ENCODE data around the gene ALDH1L2. TPM values are rescaled to one million over a fixed set of nuclear protein-coding genes. Genes with fewer than 3 reads are reported as not detected.

The ALDH1L2 gene
- total RNA-seq, 1 experiment from 2014 or later, result 7.7 TPM

DNA sequence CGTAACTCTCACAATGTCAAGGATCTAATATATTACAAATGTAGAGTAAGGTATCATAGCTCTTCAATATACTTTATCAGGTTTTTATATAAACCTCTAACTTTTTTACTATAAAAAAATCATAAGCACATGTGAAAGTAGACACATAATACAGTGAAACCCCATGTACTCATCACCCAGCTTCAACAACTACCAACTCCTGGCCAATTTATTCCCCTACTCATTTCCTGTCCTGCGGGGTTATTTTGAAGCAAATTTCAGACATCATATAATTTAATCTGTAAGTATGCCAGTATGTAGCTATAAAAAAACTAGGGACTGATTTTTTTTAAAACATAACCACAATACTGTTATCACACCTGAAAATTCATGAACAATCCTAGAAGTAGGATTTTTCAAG is 50.4 kb downstream of the ALDH1L2 start:
- H3K9me3 Mint-ChIP-seq, result no peaks in the 10 kb centered on the region
- TF ChIP-seq ATF3 (CRISPR knock-in tag; conservative IDR thresholded peaks at IDR 0.05) (no peak), JUN (CRISPR knock-in tag; IDR thresholded peaks at IDR 0.05) (no peak), JAZF1 (CRISPR knock-in tag; IDR thresholded peaks at IDR 0.05) (no peak), ZNF317 (CRISPR knock-in tag; IDR thresholded peaks at IDR 0.05; ENCODE audit: borderline replicate concordance, low read depth) (no peak), ZNF671 (CRISPR knock-in tag; IDR thresholded peaks at IDR 0.05) (no peak), SMAD4 (CRISPR knock-in tag; IDR thresholded peaks at IDR 0.05) (no peak), ZBTB43 (CRISPR knock-in tag; IDR thresholded peaks at IDR 0.05) (no peak), ESRRA (CRISPR knock-in tag; IDR thresholded peaks at IDR 0.05; ENCODE audit: borderline replicate concordance) (no peak), NFATC4 (CRISPR knock-in tag; IDR thresholded peaks at IDR 0.05) (no peak), MYBL2 (CRISPR knock-in tag; IDR thresholded peaks at IDR 0.05) (no peak), TP53 (CRISPR knock-in tag; IDR thresholded peaks at IDR 0.05) (no peak)
- TF ChIP-seq, protein P1, sequence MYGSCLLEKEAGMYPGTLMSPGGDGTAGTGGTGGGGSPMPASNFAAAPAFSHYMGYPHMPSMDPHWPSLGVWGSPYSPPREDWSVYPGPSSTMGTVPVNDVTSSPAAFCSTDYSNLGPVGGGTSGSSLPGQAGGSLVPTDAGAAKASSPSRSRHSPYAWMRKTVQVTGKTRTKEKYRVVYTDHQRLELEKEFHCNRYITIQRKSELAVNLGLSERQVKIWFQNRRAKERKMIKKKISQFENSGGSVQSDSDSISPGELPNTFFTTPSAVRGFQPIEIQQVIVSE (CRISPR knock-in tag; IDR thresholded peaks at IDR 0.05; ENCODE audit: borderline replicate concordance), result no peak
- TF ChIP-seq, protein P2, sequence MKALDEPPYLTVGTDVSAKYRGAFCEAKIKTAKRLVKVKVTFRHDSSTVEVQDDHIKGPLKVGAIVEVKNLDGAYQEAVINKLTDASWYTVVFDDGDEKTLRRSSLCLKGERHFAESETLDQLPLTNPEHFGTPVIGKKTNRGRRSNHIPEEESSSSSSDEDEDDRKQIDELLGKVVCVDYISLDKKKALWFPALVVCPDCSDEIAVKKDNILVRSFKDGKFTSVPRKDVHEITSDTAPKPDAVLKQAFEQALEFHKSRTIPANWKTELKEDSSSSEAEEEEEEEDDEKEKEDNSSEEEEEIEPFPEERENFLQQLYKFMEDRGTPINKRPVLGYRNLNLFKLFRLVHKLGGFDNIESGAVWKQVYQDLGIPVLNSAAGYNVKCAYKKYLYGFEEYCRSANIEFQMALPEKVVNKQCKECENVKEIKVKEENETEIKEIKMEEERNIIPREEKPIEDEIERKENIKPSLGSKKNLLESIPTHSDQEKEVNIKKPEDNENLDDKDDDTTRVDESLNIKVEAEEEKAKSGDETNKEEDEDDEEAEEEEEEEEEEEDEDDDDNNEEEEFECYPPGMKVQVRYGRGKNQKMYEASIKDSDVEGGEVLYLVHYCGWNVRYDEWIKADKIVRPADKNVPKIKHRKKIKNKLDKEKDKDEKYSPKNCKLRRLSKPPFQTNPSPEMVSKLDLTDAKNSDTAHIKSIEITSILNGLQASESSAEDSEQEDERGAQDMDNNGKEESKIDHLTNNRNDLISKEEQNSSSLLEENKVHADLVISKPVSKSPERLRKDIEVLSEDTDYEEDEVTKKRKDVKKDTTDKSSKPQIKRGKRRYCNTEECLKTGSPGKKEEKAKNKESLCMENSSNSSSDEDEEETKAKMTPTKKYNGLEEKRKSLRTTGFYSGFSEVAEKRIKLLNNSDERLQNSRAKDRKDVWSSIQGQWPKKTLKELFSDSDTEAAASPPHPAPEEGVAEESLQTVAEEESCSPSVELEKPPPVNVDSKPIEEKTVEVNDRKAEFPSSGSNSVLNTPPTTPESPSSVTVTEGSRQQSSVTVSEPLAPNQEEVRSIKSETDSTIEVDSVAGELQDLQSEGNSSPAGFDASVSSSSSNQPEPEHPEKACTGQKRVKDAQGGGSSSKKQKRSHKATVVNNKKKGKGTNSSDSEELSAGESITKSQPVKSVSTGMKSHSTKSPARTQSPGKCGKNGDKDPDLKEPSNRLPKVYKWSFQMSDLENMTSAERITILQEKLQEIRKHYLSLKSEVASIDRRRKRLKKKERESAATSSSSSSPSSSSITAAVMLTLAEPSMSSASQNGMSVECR (CRISPR knock-in tag; IDR thresholded peaks at IDR 0.05; ENCODE audit: borderline replicate concordance), result no peak
- TF ChIP-seq, protein P3, sequence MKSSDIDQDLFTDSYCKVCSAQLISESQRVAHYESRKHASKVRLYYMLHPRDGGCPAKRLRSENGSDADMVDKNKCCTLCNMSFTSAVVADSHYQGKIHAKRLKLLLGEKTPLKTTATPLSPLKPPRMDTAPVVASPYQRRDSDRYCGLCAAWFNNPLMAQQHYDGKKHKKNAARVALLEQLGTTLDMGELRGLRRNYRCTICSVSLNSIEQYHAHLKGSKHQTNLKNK (CRISPR knock-in tag; IDR thresholded peaks at IDR 0.05), result no peak
- no peak for ATAC-seq
- ChIA-PET POLR2A (no interaction called here), CTCF (no interaction called here)
- H3K4me3 Mint-ChIP-seq, result no peak overlapping the region
- DNase-seq (ENCODE audit: low spot score), result no peak
- H3K36me3 Mint-ChIP-seq, result peaks cover 3% of the 10 kb centered on the region
- no peak overlapping the region for H3K27ac Mint-ChIP-seq
- H3K4me1 Mint-ChIP-seq, result no peaks in the 10 kb centered on the region
- no peaks in the 10 kb centered on the region for H3K27me3 Mint-ChIP-seq (ENCODE audit: low read depth)

- Mint-ChIP-seq H3K4me1 (no peaks in the 10 kb centered on the region), H3K4me3 (no peak overlapping the region), H3K27me3 (ENCODE audit: low read depth) (no peaks in the 10 kb centered on the region), H3K27ac (no peak overlapping the region), H3K9me3 (no peaks in the 10 kb centered on the region), H3K36me3 (peaks cover 3% of the 10 kb centered on the region)
- ChIA-PET CTCF (no interaction called here), POLR2A (no interaction called here)
- ATAC-seq, result no peak
- no peak for DNase-seq (ENCODE audit: low spot score)
- TF ChIP-seq, protein P4, sequence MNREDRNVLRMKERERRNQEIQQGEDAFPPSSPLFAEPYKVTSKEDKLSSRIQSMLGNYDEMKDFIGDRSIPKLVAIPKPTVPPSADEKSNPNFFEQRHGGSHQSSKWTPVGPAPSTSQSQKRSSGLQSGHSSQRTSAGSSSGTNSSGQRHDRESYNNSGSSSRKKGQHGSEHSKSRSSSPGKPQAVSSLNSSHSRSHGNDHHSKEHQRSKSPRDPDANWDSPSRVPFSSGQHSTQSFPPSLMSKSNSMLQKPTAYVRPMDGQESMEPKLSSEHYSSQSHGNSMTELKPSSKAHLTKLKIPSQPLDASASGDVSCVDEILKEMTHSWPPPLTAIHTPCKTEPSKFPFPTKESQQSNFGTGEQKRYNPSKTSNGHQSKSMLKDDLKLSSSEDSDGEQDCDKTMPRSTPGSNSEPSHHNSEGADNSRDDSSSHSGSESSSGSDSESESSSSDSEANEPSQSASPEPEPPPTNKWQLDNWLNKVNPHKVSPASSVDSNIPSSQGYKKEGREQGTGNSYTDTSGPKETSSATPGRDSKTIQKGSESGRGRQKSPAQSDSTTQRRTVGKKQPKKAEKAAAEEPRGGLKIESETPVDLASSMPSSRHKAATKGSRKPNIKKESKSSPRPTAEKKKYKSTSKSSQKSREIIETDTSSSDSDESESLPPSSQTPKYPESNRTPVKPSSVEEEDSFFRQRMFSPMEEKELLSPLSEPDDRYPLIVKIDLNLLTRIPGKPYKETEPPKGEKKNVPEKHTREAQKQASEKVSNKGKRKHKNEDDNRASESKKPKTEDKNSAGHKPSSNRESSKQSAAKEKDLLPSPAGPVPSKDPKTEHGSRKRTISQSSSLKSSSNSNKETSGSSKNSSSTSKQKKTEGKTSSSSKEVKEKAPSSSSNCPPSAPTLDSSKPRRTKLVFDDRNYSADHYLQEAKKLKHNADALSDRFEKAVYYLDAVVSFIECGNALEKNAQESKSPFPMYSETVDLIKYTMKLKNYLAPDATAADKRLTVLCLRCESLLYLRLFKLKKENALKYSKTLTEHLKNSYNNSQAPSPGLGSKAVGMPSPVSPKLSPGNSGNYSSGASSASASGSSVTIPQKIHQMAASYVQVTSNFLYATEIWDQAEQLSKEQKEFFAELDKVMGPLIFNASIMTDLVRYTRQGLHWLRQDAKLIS (CRISPR knock-in tag; IDR thresholded peaks at IDR 0.05; ENCODE audit: borderline replicate concordance), result no peak
- no peak for TF ChIP-seq NFATC4 (CRISPR knock-in tag; IDR thresholded peaks at IDR 0.05)
- TF ChIP-seq E2F4 (CRISPR knock-in tag; IDR thresholded peaks at IDR 0.05; ENCODE audit: borderline replicate concordance, low read depth), result no peak
- TF ChIP-seq MYBL2 (CRISPR knock-in tag; IDR thresholded peaks at IDR 0.05), result no peak
- TF ChIP-seq, protein P5, sequence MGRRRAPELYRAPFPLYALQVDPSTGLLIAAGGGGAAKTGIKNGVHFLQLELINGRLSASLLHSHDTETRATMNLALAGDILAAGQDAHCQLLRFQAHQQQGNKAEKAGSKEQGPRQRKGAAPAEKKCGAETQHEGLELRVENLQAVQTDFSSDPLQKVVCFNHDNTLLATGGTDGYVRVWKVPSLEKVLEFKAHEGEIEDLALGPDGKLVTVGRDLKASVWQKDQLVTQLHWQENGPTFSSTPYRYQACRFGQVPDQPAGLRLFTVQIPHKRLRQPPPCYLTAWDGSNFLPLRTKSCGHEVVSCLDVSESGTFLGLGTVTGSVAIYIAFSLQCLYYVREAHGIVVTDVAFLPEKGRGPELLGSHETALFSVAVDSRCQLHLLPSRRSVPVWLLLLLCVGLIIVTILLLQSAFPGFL (CRISPR knock-in tag; IDR thresholded peaks at IDR 0.05; ENCODE audit: borderline replicate concordance), result no peak
These were observed 51.4 kb downstream of the ALDH1L2 start for GRCh38 chr12:105032703-105033357.

Data from WTC11 (cell line).